Activated T-cell treated with anti-CD3 and anti-CD28 coated beads for 48 hours (primary cell): Measurements from ENCODE around the gene AP4S1.
"Not testable (repeated sequence)": the region's sequence is repeated elsewhere in the genome, so short reads cannot be mapped to it uniquely, and the experiment has no call there.

Experiments used
- DNase-seq: peaks from one replicate; pipeline ENCODE4 v3.0.0-alpha.2; 2020; ENCODE audit warnings: low read depth

Gene AP4S1

DNA sequence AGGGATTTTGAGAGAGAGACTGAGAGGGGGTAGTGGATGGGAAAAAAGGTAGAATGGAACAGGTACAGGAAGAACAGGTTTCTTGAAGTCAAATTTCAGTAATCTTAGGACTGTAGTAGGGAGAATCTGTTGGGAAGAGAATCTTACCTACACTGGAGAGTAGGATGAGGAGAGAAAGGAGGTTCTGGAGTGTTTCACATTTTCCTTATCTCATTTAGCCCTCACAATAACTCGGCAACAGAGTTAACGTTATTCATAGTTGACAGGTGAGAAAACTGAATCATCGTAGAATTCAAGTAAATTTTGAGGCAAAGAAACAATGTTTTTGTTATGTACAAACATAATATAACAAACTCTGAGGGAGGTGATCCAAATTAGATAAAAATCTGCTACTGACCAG is 17.9 kb downstream of the AP4S1 start:
- DNase-seq: no peak

DNA sequence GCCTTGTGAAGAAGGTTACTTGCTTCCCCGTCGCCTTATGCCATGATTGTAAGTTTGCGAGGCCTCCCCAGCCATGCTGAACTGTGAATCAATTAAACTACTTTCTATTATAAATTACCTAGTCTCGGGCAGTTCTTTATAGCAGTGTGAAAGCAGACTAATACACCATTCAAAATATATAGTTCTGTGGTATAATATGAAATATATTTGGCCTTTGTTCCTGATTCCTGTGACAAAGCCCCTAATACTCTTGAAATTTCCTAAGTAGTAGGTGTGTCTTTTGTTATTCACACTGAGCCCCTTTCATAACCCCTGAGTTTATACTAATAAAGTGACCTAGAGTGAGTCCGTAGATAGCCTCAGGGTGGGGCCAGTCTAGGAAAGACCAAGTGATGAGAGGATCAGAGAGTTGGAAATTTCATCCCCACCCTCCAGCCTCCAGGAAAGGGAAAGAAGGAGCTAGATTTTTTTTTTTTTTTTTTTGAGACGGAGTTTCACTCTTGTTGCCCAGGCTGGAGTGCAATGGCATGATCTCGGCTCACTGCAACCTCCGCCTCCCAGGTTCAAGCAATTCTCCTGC is 20.1 kb downstream of the AP4S1 start:
- DNase-seq: no peak

DNA sequence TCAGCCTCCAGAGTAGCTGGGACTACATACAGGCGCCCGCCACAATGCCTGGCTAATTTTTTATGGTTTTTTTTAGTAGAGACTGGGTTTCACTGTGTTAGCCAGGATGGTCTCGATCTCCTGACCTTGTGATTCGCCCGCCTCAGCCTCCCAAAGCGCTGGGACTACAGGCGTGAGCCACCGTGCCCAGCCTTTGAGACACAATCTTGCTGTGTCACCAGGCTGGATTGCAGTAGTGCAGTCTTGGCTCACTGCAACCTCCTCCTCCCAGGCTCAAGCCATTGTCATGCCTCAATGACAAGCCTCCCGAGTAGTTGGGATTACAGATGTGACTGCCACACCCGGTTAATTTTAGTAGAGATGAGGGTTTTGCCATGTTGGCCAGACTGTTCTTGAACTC is 22.1 kb downstream of the AP4S1 start:
- DNase-seq: no peak

DNA sequence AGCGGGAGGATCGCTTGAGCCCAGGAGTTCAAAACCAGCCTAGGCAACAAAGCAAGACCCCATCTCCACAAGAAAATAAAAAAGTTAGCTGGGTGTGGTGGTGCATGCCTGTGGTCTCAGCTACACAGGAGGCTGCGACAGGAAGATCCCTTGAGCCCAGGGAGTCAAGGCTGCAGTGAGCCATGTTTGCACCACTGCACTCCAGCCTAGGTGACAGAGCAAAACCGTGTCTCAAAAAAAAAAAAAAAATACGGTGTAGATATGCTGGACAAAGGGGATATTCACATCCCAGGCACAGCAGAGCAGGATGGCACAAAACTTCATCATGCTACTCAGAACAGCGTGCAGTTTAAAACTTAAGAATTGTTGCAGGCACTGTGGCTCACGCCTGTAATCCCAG is 25.6 kb downstream of the AP4S1 start:
- no peak for DNase-seq

DNA sequence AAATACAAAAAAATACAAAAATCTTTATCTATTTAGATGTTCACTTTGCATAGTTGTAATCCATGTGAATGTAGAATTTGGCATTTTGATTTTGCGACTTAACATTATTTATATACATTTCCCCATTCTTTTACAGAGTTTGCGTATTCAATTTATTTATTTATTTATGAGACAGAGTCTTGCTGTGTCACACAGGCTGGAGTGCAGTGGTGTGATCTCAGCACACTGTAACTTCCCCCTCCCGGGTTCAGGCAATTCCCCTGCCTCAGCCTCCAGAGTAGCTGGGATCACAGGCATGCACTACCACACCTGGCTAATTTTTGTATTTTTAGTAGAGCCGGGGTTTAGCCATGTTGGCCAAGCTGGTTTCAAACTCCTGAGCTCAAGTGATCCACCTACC is 26.1 kb downstream of the AP4S1 start:
- no peak for DNase-seq

DNA sequence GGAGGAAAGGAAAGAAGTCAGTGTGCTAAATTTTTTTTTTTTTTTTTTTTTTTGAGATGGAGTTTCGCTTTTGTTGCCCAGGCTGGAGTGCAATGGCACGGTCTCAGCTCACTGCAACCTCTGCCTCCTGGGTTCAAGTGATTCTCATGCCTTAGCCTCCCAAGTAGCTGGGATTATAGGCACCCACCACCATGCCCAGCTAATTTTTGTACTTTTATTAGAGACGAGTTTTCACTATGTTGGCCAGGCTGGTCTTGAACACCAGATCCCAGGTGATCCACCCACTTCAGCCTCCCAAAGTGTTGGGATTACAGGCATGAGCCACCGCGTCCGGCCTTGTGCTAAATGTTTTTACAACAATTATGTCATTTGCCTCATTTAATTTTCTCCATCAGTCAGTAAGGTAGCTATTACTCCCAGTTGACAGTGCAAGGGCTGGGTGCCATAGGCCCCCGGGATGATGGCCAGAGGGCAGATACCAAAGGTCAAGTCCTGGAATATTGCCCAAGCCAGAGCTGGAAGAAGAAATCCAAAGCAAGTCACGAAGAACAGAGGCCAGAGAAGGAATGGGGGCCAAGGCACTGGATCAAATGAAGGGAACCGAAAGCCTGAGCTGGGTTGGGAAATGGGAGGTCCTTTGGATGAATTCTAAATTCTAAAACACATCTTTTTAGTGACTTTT is 27.6 kb downstream of the AP4S1 start:
- DNase-seq: not testable (repeated sequence)

DNA sequence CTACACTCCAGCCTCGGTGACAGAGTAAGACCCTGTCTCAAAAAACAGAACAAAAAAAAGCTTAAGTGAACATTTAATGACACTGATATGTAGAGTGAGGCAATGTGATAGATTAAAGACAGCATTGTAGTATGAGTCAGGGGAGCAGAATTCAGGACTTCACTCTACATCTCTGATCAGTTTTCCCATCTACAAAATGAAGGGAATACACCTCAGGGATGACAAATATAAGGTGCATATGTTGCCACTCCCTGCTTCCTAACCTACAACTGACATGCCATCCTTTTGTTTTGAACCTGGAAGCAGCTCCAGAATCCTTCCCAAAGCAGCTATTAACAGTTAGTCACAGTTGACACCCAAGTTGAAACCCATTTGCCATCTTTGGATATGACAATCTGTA is 31.6 kb downstream of the AP4S1 start:
- no peak for DNase-seq

DNA sequence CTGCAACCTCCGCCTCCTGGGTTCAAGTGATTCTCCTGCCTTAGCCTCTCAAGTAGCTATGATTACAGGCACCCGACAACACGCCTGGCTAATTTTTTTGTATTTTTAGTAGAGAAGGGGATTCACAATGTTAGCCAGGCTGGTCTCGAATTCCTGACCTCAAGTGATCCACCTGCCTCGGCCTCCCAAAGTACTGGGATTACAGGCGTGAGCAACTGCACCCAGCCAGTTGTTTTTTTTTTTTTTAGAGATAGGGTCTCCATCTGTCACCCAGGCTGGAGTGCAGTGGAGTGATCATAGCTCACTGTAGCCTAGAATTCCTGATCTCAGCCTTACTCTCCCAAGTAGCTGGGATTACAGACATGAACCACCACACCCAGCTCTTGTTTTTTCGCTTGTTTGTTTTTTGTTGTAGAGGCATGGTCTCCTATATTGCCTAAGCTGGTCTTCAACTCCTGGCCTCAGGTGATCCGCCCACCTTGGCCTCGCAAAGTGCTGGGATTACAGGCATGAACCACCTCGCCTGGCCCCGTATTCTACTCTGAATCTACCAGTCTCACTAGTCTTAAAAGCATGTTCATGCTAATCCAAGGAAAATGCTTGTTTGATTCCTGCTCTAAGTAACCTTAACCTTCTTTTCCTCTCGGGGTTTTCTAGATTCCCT is 32.4 kb downstream of the AP4S1 start:
- DNase-seq: no peak

DNA sequence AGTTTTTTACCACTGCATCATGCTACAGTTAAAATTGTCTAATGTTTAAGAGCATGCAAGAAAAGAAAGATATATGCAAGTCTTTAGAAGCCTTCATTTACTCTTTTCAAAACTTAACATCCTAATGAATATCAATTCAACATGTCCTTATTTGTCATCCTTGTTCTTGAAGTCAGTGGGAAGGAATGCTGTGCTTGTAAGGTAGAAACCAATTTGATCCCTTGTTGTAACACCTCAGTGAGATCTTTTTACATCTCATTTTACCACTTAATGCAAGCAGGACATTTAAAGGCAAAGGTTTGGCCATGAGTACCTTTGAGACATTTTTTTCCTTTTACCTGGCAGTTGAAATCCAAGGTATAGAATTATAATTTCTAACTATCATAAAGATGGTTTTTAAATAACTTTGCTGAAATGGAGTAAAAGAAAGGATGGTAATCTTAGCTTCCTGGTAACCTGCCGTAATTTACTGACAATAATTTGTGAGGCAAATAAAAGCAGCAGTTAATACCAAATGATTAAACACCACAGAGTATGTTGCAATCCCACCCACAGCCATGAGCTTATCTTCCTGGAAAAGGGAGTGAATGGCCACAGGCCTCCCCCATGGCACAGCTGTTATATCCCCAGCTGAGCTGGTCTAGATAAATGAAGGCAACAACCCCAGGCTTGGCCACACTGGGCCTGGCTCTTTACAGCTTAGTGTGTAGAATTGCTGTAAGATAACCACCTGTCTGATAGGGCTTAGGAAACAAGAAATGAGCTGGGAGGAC is 33.9 kb downstream of the AP4S1 start:
- DNase-seq: no peak

DNA sequence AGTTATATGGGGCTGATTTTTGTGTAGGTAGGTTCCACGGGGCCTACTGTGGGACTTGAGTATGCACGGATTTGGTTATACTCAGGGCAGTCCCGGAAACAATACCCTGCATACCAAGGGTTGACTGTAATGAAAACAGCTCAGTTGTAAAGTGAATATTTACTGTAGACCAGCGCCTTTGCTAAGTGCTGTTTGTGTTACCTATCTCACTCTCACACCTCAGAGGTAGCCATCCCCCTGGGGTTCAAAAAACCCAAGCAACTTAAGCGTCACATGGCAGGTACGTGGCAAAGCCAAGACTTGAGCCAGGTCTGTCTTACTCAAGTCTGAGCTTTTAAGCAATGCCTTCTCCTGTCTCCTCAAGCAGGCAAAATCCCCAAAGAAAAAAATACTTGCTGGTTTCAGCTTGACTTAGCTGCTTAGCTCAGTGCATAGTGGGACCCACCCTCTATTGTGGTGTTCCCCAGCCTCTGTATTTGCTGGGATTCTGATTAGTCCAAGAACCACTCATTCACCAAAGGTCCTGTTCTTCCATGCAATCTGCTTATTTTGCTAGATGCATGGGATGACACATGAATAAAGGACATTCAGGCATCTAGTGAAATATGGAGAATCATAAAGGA is 34.9 kb downstream of the AP4S1 start:
- DNase-seq: no peak

DNA sequence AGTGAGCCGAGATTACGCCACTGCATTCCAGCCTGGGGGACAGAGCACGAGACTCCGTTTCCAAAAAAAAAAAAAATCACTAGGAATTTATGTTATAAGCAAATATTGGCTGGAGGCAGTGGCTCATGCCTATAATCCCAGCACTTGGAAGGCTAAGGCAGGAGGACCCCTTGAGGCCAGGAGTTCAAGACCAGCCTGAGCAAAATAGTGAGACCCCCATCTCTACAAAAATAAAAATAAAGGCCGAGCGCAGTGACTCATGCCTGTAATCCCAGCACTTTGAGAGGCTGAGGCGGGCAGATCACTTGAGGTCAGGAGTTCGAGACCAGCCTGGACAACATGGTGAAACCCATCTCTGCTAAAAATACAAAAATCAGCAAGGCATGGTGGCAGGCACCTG is 37.5 kb downstream of the AP4S1 start:
- not testable (repeated sequence) for DNase-seq

DNA sequence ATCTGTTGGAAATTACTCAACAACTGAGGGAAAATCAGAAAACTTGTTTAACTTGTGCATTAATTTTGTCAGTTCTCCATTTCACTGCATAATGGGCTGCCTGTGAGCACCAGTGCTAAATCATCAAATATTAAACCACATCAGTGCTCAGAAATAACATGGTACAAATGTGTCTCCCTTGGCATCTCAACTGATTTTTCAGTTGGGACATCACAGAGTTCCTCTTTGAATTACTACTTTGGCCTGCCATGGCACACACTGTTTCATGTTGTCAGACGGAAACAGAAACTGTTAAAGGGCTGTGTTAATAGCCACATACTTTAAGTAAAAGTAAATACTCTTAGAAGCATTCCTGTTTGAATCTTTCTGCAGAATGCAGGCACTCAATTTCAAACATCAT is 42.8 kb downstream of the AP4S1 start:
- DNase-seq: no peak

DNA sequence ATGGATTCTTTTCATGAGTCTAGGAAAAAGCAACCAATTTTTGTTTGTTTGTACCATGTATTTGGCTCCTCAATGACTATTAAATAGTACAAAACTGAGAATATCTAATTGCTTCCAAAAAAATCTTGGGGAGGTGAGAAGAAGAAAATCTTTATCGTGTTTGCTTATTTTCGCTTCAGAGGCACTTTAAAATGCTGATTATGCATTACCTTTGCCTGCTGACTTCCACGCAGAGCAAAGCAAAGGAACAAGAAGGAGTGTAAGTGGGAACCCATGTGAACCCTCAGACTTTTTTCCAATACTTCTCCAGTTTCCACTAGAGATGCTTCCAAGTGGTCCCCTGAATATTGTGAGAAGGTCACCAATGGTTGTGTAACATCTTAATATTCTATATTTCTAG is 43.9 kb downstream of the AP4S1 start:
- no peak for DNase-seq

DNA sequence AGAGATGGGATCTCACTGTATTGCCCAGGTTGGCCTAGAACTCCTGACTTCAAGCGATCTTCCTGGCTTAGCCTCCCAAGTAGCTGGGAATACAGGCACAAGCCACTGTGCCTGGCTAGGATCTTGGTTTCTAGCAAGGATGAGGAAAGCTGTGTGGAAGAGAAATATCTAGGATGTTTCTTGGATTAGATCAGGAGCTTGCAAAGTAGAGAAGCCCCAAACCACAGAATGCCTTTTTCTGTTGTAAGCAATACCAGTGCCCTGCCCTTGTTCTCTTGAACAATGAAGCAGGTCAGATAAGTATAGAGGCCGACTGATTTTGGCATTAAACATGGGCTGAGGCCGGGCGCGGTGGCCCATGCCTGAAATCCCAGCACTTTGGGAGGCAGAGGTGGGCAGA is 45.0 kb downstream of the AP4S1 start:
- no peak for DNase-seq

DNA sequence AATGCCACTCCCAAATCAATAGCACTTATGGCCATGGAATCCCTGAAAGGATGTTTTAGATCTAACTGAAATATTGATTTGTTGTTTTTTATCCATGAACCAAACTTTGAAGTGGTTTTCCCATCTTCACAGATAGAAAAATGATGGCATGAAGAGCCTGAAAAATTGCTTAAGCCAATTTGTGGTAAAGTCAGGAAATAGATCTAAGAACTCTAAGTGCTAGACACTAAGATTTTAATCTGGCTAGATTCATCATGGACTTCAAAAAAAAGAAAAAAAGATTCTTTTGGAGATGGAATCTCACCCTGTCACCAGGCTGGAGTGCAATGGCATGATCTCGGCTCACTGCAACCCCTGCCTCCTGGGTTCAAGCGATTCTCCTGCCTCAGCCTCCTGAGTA is 45.7 kb downstream of the AP4S1 start:
- no peak for DNase-seq

DNA sequence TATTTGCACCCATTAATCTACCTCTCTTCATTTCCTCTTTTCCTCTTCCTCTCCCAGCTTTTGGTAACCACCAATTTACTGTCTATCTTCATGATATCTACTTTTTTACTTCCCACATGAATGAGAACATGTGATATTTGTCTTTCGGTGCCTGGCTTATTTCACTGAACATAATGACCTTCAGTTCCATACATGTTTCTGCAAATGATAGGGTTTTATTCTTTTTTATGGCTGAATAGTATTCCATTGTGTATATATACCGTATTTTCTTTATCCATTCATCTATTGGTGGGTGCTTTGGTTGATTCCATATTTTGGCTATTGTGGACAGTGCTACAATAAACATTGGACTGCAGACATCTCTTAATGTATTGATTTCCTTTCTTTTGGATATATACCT is 49.7 kb downstream of the AP4S1 start:
- no peak for DNase-seq

DNA sequence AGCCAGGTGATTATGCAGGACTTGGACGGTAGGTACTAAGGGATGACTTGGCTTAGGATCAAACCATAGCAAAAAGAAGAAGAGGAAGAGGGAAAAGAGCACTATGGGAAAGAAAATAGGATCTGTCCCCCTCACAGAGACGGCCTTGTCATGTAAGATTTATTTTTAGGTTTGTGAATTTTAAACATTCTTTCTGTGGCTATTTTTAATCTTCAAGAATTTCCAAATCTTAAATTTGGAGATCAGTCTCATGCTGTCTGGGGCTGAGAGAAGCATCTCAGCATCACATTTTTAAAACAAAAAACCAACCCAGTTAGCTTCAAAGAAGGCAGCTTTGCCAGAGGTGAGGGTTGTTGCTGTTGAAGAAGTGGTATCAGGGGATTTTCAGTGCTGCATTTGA is 53.3 kb downstream of the AP4S1 start:
- no peak for DNase-seq

DNA sequence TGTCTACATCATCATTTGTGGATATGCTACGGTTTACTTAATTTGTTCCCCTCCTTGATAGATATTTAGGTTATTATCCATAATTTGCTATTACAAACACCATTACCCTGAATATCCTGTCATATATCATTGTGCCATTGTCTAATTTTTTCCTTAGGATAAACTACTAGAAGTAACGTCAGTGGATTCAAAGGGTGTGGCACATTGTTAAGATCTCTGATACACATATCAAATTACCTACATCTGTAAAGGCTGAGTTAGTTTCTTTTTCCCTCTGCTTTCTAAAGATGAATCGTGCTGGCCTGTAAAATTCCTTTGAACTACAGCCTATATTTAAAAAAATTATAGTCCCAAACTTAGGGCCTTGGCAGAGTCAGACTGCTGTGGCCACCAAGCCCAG is 54.6 kb downstream of the AP4S1 start:
- DNase-seq: no peak

DNA sequence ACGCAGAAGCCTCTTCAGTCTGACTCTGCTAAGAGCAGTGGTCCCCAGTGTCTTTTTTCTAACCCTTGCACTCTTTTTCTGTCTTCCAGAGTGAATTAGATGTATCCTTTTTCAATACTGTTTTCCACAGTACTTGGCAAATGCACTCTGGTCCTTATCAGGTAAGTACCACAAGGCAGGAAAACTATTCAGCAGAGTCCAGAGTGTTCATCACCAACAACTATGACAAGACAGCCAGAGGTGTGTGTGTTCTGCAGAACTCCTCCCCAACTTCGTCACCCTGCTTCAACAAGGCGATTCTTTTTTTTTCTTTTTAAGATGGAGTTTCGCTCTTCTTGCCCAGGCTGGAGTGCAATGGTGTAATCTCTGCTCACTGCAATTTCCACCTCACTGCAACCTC is 55.0 kb downstream of the AP4S1 start:
- no peak for DNase-seq

DNA sequence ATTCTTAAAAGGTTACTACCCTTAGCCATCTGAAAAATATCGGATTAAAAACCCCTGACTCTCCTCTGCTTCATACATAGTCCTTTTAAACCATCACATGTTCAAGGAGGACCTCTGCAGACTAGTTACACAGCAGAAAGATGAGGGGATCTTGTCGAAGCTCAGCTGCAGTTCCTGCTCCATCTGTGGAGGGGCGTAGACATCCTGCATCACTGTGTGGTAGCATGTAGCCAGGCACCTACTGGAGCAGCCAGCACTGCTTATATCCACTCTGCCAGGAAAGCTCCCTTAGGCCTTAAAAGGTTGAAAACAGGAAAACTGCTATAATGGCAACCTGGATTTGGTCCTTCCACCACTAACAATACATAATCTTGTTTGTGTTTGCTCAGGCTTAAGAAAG is 58.3 kb downstream of the AP4S1 start:
- DNase-seq: no peak

DNA sequence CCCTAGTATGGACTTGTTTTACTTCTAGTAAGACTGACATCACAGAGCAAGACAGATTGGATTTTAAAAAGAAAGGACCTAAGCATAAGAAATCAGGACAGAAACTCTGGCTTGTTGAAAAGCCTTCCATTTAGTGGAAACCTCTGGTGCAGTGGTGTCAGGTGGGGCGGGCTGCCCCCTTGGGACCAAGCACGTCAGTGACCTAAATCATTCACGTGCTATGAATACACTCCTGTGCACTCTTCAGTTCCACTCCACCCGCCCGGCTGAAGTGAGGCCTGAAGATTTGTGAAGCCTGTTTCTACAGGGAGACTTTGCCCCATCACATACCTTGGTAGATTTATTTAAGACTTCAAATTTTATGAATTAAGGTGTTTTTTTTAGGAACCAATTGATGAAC is 58.9 kb downstream of the AP4S1 start:
- DNase-seq: no peak

DNA sequence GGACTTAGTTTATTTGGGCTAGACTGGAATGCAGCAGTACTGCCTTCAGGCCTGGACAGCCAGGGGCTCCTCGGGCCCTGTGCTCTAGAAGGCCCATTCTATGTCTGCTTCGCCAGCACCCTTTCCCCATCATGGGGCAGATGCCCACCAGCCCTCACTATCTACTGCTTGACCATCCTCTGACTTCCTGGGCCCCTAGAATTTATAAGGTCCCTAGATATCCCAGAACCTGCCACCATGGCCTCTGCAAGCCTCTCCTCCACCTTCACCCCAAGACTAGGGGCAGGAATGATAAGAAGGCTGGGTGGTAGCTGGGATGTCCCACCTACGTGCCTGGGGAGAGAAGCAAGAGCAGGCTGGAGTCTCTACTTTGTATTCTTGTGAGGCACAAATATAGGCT is 59.6 kb downstream of the AP4S1 start:
- DNase-seq: no peak

DNA sequence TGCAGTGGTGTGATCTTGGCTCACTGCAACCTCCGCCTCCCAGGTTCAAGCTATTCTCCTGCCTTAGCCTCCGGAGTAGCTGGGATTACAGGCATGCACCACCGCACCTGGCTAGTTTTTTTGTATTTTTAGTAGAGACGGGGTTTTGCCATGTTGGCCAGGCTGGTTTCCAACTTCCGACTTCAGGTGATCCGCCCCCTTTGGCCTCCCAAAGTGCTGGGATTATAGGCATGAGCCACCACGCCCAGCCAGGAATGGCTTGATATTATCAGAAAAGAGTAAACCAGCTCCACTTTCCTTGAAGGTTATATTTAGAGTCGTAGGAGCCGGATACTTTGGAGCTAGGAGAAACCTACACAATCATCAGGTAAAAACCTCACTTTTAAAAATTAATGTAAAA is 61.0 kb downstream of the AP4S1 start:
- DNase-seq: not testable (repeated sequence)
